ENCODE results near the gene P2RY14.

DNA sequence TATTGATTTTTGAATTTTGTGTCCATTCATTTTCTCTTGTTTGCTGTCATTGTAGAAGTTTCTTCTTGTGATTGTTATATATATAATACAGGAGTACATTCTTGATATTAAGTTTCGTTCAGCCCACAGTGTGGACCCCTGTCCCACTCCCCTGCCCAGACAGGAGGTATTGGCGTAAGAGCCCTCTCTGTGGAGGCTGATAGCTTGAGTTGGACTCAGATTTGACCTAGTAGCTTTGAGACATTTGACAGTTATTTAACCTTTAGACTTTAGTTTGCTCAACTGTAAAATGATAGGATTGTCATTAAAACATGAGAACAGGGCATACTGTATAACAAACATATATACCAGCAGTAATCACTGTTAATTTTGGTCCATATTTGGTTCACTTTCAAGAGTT lies 102.4 kb downstream of the P2RY14 start:
- TF ChIP-seq, protein P1, sequence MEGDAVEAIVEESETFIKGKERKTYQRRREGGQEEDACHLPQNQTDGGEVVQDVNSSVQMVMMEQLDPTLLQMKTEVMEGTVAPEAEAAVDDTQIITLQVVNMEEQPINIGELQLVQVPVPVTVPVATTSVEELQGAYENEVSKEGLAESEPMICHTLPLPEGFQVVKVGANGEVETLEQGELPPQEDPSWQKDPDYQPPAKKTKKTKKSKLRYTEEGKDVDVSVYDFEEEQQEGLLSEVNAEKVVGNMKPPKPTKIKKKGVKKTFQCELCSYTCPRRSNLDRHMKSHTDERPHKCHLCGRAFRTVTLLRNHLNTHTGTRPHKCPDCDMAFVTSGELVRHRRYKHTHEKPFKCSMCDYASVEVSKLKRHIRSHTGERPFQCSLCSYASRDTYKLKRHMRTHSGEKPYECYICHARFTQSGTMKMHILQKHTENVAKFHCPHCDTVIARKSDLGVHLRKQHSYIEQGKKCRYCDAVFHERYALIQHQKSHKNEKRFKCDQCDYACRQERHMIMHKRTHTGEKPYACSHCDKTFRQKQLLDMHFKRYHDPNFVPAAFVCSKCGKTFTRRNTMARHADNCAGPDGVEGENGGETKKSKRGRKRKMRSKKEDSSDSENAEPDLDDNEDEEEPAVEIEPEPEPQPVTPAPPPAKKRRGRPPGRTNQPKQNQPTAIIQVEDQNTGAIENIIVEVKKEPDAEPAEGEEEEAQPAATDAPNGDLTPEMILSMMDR (IDR thresholded peaks at IDR 0.05): no peak
- TF ChIP-seq EZH2 (IDR thresholded peaks at IDR 0.05): no peak

All from neural progenitor cell (in vitro differentiated cells).